Fibroblast of lung (primary cell): Measurements from ENCODE around the gene CFAP74. TPM values are rescaled to one million over a fixed set of nuclear protein-coding genes. Genes with fewer than 3 reads are reported as not detected.

Experiments
- DNase-seq, 2 donors: peaks; one replicate each; pipeline versions ENCODE4 v3.0.0 to v3.0.0-alpha.2; 2010; ENCODE audit warnings: low read depth in 2 of 2
- H2AFZ ChIP-seq: 2 replicates; pipeline ENCODE4 v1.5.1; 2012; ENCODE audit warnings: low read length, control low read depth, inconsistent platforms
- H3K27ac ChIP-seq: 2 replicates; pipeline ENCODE4 v1.5.1; 2011; ENCODE audit warnings: low read length, control low read depth; ENCODE audit not compliant: insufficient read depth
- H3K27me3 ChIP-seq: 2 replicates; pipeline ENCODE4 v1.5.1; 2011; ENCODE audit warnings: mild to moderate bottlenecking, low read length; ENCODE audit not compliant: control insufficient read depth, insufficient read depth
- H3K36me3 ChIP-seq: 2 replicates; pipeline ENCODE4 v1.5.1; 2011; ENCODE audit warnings: low read length; ENCODE audit not compliant: control insufficient read depth, insufficient read depth
- H3K4me1 ChIP-seq: 2 replicates; pipeline ENCODE4 v1.5.1; 2011; ENCODE audit warnings: low read length; ENCODE audit not compliant: control insufficient read depth, insufficient read depth; ENCODE audit errors: extremely low read depth
- H3K4me2 ChIP-seq: 2 replicates; pipeline ENCODE4 v1.5.1; 2011; ENCODE audit warnings: low read length, control low read depth; ENCODE audit not compliant: insufficient read depth; ENCODE audit errors: extremely low read depth
- H3K4me3 ChIP-seq, 4 experiments: fragments of 200-600 bp in 1 of 4; sonication (generic) in 1 of 4; replicated peaks in 1 of 4; 2 replicates each; pipeline ENCODE4 v1.5.1; 2011 to 2016; ENCODE audit warnings: low read length in 4 of 4, low read depth in 3 of 4, mild to moderate bottlenecking in 3 of 4, control low read depth in 2 of 4, inconsistent platforms in 1 of 4, mixed read lengths in 1 of 4; ENCODE audit not compliant: insufficient read depth in 1 of 4; ENCODE audit errors: control extremely low read depth in 1 of 4
- H3K79me2 ChIP-seq: 2 replicates; pipeline ENCODE4 v1.5.1; 2012; ENCODE audit warnings: mild to moderate bottlenecking, low read length, inconsistent platforms; ENCODE audit not compliant: control insufficient read depth, insufficient read depth
- H3K9ac ChIP-seq: 2 replicates; pipeline ENCODE4 v1.5.1; 2011; ENCODE audit warnings: mild to moderate bottlenecking, low read length, control low read depth; ENCODE audit not compliant: insufficient read depth
- H3K9me3 ChIP-seq: 2 replicates; pipeline ENCODE4 v1.5.1; 2012; ENCODE audit warnings: low read depth, low read length; ENCODE audit not compliant: control insufficient read depth, insufficient read depth
- H4K20me1 ChIP-seq: 2 replicates; pipeline ENCODE4 v1.5.1; 2011; ENCODE audit warnings: low read length; ENCODE audit not compliant: control insufficient read depth, insufficient read depth; ENCODE audit errors: extremely low read depth
- EZH2 ChIP-seq: IDR thresholded peaks from 2 replicates; pipeline ENCODE4 v1.5.1; 2012; ENCODE audit warnings: low read length, control low read depth, mild to moderate bottlenecking; ENCODE audit errors: missing control alignments
- polyA plus RNA-seq, 2 donors: library from polyadenylated mRNA; depleted of rRNA in 1 of 2; stranded (reverse) in 1 of 2; unstranded in 1 of 2; fragments of >200 nt; gene quantifications; 2 replicates each; pipeline ENCODE4 v1.2.1, GENCODE V29; 2011 to 2012; ENCODE audit warnings: missing spikeins in 1 of 2
- total RNA-seq: library from RNA; depleted of rRNA; stranded (reverse); fragments of >200 nt; gene quantifications from 2 replicates; pipeline ENCODE4 v1.2.1, GENCODE V29; 2014
- TF ChIP-seq, protein P1 (sequence below), 2 donors: IDR thresholded peaks in 1 of 2; conservative IDR thresholded peaks in 1 of 2; 1 replicate in 1 of 2; 2 replicates in 1 of 2; pipeline ENCODE4 v1.5.1; 2011 to 2012; ENCODE audit warnings: low read length in 2 of 2, control low read depth in 1 of 2, inconsistent platforms in 1 of 2, low read depth in 1 of 2, mild to moderate bottlenecking in 1 of 2

Gene CFAP74
- total and polyA plus RNA-seq, 2 donors (not counting 1 experiment from before 2014, with no cell fraction given), result not detected

DNA sequence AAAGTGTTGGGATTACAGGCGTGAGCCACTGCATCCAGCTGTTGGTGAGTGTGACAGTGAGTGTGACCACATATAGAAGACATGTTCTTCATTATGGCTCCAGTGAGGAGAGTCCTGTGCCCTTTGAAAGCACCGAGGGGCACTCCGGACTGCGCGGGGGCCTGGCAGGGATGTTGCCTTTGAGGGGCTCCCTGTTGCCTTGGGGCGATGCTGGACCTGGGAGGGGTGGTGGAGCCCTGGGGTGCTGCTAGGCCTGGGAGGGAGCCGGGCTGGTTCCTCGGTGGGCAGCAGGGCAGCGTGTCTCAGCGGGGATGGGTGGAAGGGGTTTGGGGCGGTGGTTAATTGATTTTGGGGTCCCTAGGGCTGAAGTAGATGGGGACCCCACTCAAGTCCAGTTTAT is 25.5 kb downstream of the CFAP74 start:
- H3K36me3 ChIP-seq, result no peaks in the 10 kb centered on the region
- no peaks in the 10 kb centered on the region for H3K4me1 ChIP-seq
- no peak overlapping the region for H3K9ac ChIP-seq
- no peak overlapping the region for H3K4me3 ChIP-seq
- no peaks in the 10 kb centered on the region for H3K79me2 ChIP-seq
- no peaks in the 10 kb centered on the region for H3K27me3 ChIP-seq
- H3K4me2 ChIP-seq, result no peak overlapping the region
- peaks cover 3% of the 10 kb centered on the region for H3K9me3 ChIP-seq
- no peaks in the 10 kb centered on the region for H4K20me1 ChIP-seq
- TF ChIP-seq EZH2, result no peak
- TF ChIP-seq, protein P1, sequence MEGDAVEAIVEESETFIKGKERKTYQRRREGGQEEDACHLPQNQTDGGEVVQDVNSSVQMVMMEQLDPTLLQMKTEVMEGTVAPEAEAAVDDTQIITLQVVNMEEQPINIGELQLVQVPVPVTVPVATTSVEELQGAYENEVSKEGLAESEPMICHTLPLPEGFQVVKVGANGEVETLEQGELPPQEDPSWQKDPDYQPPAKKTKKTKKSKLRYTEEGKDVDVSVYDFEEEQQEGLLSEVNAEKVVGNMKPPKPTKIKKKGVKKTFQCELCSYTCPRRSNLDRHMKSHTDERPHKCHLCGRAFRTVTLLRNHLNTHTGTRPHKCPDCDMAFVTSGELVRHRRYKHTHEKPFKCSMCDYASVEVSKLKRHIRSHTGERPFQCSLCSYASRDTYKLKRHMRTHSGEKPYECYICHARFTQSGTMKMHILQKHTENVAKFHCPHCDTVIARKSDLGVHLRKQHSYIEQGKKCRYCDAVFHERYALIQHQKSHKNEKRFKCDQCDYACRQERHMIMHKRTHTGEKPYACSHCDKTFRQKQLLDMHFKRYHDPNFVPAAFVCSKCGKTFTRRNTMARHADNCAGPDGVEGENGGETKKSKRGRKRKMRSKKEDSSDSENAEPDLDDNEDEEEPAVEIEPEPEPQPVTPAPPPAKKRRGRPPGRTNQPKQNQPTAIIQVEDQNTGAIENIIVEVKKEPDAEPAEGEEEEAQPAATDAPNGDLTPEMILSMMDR (conservative IDR thresholded peaks at IDR 0.05 in 1 of 2, IDR thresholded peaks at IDR 0.05 in 1 of 2; ENCODE audit: low read depth in 1 of 2, low read length in 2 of 2), result no peak
- no peak overlapping the region for H3K27ac ChIP-seq
- H2AFZ ChIP-seq, result no peak overlapping the region
- no peak for DNase-seq

DNA sequence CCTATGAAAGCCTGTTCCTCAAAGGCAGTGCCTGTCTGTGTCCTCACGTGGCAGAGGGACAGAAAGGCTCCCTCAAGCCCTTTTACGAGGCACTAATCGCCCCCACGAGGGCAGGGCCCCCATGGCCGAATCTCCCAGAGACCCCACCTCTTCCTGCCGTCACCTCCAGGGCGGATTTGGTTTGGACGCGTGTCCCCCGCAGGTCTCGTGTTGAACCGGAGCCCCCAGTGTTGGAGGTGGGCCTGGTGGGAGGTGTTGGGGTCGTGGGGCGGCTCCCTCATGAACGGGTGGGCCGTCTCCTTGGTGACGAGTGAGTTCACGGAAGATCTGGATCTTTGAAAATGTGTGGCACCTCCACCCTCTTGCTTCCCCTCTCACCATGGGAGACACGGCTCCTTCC is 27.6 kb downstream of the CFAP74 start:
- no peaks in the 10 kb centered on the region for H3K4me1 ChIP-seq
- peaks cover 6% of the 10 kb centered on the region for H3K9me3 ChIP-seq
- no peak for DNase-seq
- no peak overlapping the region for H2AFZ ChIP-seq
- no peaks in the 10 kb centered on the region for H3K36me3 ChIP-seq
- H3K4me3 ChIP-seq, result no peak overlapping the region
- no peaks in the 10 kb centered on the region for H3K27me3 ChIP-seq
- no peaks in the 10 kb centered on the region for H3K79me2 ChIP-seq
- TF ChIP-seq, protein P1 (conservative IDR thresholded peaks at IDR 0.05 in 1 of 2, IDR thresholded peaks at IDR 0.05 in 1 of 2; ENCODE audit: low read depth in 1 of 2, low read length in 2 of 2), result no peak
- TF ChIP-seq EZH2, result no peak
- H4K20me1 ChIP-seq, result no peaks in the 10 kb centered on the region
- no peak overlapping the region for H3K4me2 ChIP-seq
- no peak overlapping the region for H3K9ac ChIP-seq
- H3K27ac ChIP-seq, result no peak overlapping the region

DNA sequence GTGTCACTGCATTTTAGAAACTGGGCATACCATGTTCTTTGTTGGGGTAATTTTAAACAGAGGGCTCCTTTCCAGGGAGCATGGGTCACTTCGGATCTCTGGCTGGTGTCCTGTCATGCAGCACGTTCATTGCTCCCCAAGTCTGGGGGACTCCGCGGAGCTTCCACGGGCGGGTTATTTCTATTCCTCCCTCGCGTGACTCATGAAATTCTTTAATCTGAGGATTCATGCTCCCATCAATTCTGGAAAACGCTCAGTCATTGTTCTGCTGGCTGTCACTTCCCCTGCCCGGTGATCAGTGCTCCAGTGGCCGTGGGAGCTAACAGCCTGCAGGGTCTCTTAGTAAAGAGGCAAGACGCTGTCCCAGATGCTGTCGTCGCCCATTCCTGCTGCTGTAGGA is 28.1 kb downstream of the CFAP74 start:
- Histone ChIP-seq H3K36me3 (no peaks in the 10 kb centered on the region), H2AFZ (no peak overlapping the region), H3K27me3 (no peaks in the 10 kb centered on the region), H3K4me1 (no peaks in the 10 kb centered on the region), H3K9ac (no peak overlapping the region), H4K20me1 (no peaks in the 10 kb centered on the region), H3K27ac (no peak overlapping the region), H3K79me2 (no peaks in the 10 kb centered on the region), H3K9me3 (peaks cover 8% of the 10 kb centered on the region), H3K4me3 (no peak overlapping the region), H3K4me2 (no peak overlapping the region)
- no peak for DNase-seq
- TF ChIP-seq, protein P1 (conservative IDR thresholded peaks at IDR 0.05 in 1 of 2, IDR thresholded peaks at IDR 0.05 in 1 of 2; ENCODE audit: low read depth in 1 of 2, low read length in 2 of 2), result no peak
- no peak for TF ChIP-seq EZH2
